GM12878 (cell line): ENCODE measurements around the gene DPP9. TPM values are rescaled to one million over a fixed set of nuclear protein-coding genes. Genes with fewer than 3 reads are reported as not detected.

Experiments
- ATAC-seq: fragments of 200-7000 bp; cut with Tn5 transposase; 3 replicates; pipeline ENCODE4 v1.9.1; 2020; ENCODE audit warnings: mild to moderate bottlenecking, moderate library complexity
- BruUV-seq: library from RNA; stranded (reverse); fragments of 400-500 nt; replicated peaks from 2 replicates; lab custom pipeline; 2021; lab: Mats Ljungman, UMichigan
- CTCF ChIA-PET: fragments of 300-600 bp; sonication (Branson Sonifier 250); formaldehyde crosslinking; extraction: SDS; loops from one replicate; lab custom pipeline; 2021; ENCODE audit warnings: inconsistent platforms; lab: Yijun Ruan, JAX
- POLR2A ChIA-PET: fragments of 350-600 bp; formaldehyde crosslinking; extraction: SDS; loops from one replicate; lab custom pipeline; 2021; ENCODE audit warnings: inconsistent platforms; lab: Charles Lee
- RAD21 ChIA-PET: fragments of 300-600 bp; sonication (Branson Sonifier 250); formaldehyde crosslinking; loops from one replicate; lab custom pipeline; 2023; ENCODE audit warnings: antibody characterized with exemption; ENCODE audit not compliant: unreplicated experiment; lab: Charles Lee
- SMC1A ChIA-PET: fragments of 300-600 bp; sonication (Branson Sonifier 250); formaldehyde crosslinking; loops from one replicate; lab custom pipeline; 2023; ENCODE audit not compliant: unreplicated experiment, uncharacterized antibody; lab: Charles Lee
- DNase-seq: peaks from one replicate; pipeline ENCODE4 v3.0.0-alpha.2; 2011; ENCODE audit warnings: low read depth, low spot score
- FAIRE-seq: peaks from 3 replicates; lab custom pipeline; 2011; peaks lifted over from hg19 to GRCh38; lab: Jason Lieb, UNC
- H2AFZ ChIP-seq: 2 replicates; pipeline ENCODE4 v1.6.0; 2011; ENCODE audit warnings: low read depth, low read length, control low read depth; ENCODE audit not compliant: control insufficient read depth
- H3K27ac ChIP-seq: 2 replicates; pipeline ENCODE4 v1.5.1; 2011; ENCODE audit warnings: control low read depth; ENCODE audit not compliant: control insufficient read depth, insufficient read depth
- H3K27me3 ChIP-seq, 2 experiments: replicated peaks in 1 of 2; 2 replicates each; pipeline versions ENCODE4 v1.6.0 to v1.6.1; 2011; ENCODE audit warnings: low read length in 1 of 2; ENCODE audit not compliant: control insufficient read depth in 2 of 2, insufficient read depth in 2 of 2
- H3K36me3 ChIP-seq, 2 experiments: 2 replicates each; pipeline ENCODE4 v1.5.1; 2011; ENCODE audit warnings: low read length in 1 of 2; ENCODE audit not compliant: control insufficient read depth in 2 of 2, insufficient read depth in 2 of 2
- H3K4me1 ChIP-seq: 2 replicates; pipeline ENCODE4 v1.6.1; 2011; ENCODE audit warnings: mild to moderate bottlenecking, low read length, moderate library complexity, mixed read lengths; ENCODE audit not compliant: control insufficient read depth, insufficient read depth
- H3K4me2 ChIP-seq: 2 replicates; pipeline ENCODE4 v1.6.0; 2011; ENCODE audit warnings: control low read depth; ENCODE audit not compliant: control insufficient read depth, insufficient read depth
- H3K4me3 ChIP-seq: fragments of 200-600 bp; sonication (generic); 2 replicates; pipeline ENCODE4 v1.5.1; 2016
- H3K79me2 ChIP-seq: 2 replicates; pipeline ENCODE4 v1.6.0; 2011; ENCODE audit warnings: low read length; ENCODE audit not compliant: control insufficient read depth, insufficient read depth
- H3K9ac ChIP-seq: 2 replicates; pipeline ENCODE4 v1.8.0; 2011; ENCODE audit warnings: low read length, control low read depth, mixed read lengths; ENCODE audit not compliant: control insufficient read depth, insufficient read depth
- H3K9me3 ChIP-seq: replicated peaks from 3 replicates; pipeline ENCODE4 v1.5.1; 2011; ENCODE audit warnings: mild to moderate bottlenecking, low read length; ENCODE audit not compliant: control insufficient read depth, insufficient read depth
- H4K20me1 ChIP-seq: 2 replicates; pipeline ENCODE4 v1.6.0; 2011; ENCODE audit not compliant: control insufficient read depth, insufficient read depth
- ATF7 ChIP-seq: fragments of 450-650 bp; IDR thresholded peaks from 2 replicates; pipeline ENCODE4 v1.6.1; 2016; ENCODE audit warnings: low read depth, mild to moderate bottlenecking
- CBX3 ChIP-seq: fragments of 200-600 bp; sonication (generic); IDR thresholded peaks from 2 replicates; pipeline ENCODE4 v1.6.1; 2016; ENCODE audit warnings: low read depth, borderline replicate concordance
- CHD2 ChIP-seq: IDR thresholded peaks from 2 replicates; pipeline ENCODE4 v1.6.1; 2011; ENCODE audit warnings: low read depth, low read length, improper control_type of control experiment, borderline replicate concordance
- EED ChIP-seq: sonication (generic); IDR thresholded peaks from 2 replicates; pipeline ENCODE4 v1.6.1; 2016; ENCODE audit warnings: antibody characterized with exemption, low read depth
- NFYA ChIP-seq: IDR thresholded peaks from 2 replicates; pipeline ENCODE4 v1.6.1; 2011; ENCODE audit warnings: low read depth, mild to moderate bottlenecking, low read length, improper control_type of control experiment, borderline replicate concordance
- NR2C1 ChIP-seq: fragments of 450-650 bp; IDR thresholded peaks from 2 replicates; pipeline ENCODE4 v1.6.1; 2017; ENCODE audit warnings: antibody characterized with exemption, mild to moderate bottlenecking, moderate library complexity
- POLR2A ChIP-seq: IDR thresholded peaks from 2 replicates; pipeline ENCODE4 v1.6.1; 2011; ENCODE audit warnings: low read depth, mild to moderate bottlenecking, low read length
- POU2F2 ChIP-seq: IDR thresholded peaks from 3 replicates; pipeline ENCODE4 v1.6.1; 2011; ENCODE audit warnings: low read depth, mild to moderate bottlenecking, low read length, borderline replicate concordance
- PRDM15 ChIP-seq: fragments of 450-650 bp; formaldehyde crosslinking; IDR thresholded peaks from 2 replicates; pipeline ENCODE4 v1.4.0; 2020; ENCODE audit warnings: mild to moderate bottlenecking, moderate library complexity
- RFX5 ChIP-seq: IDR thresholded peaks from 2 replicates; pipeline ENCODE4 v1.6.1; 2011; ENCODE audit warnings: low read depth, low read length, improper control_type of control experiment
- SMC3 ChIP-seq: IDR thresholded peaks from 2 replicates; pipeline ENCODE4 v1.6.1; 2011; ENCODE audit warnings: low read length, improper control_type of control experiment, borderline replicate concordance
- SUPT20H ChIP-seq: IDR thresholded peaks from 2 replicates; pipeline ENCODE4 v1.6.1; 2011; ENCODE audit warnings: low read depth, mild to moderate bottlenecking, low read length, moderate library complexity, borderline replicate concordance; ENCODE audit not compliant: control insufficient read depth
- YBX1 ChIP-seq: fragments of 450-650 bp; IDR thresholded peaks from 2 replicates; pipeline ENCODE4 v1.6.1; 2016; ENCODE audit warnings: antibody characterized with exemption
- ZNF24 ChIP-seq: fragments of 450-650 bp; IDR thresholded peaks from 2 replicates; pipeline ENCODE4 v1.6.1; 2017; ENCODE audit warnings: antibody characterized with exemption, mild to moderate bottlenecking
- ZNF687 ChIP-seq: fragments of 450-650 bp; IDR thresholded peaks from 2 replicates; pipeline ENCODE4 v1.6.1; 2017; ENCODE audit warnings: mild to moderate bottlenecking, moderate library complexity
- WGBS: methylation state at CpG from one replicate; pipeline ENCODE4 v1.1.6; 2016; ENCODE audit warnings: low lambda C conversion rate; ENCODE audit not compliant: insufficient replicate concordance, insufficient coverage; ENCODE audit errors: missing lambda C conversion rate; 5-methylcytosine and 5-hydroxymethylcytosine counted together
- in situ Hi-C: fragments of 300-500 bp; cut with MboI; formaldehyde crosslinking; loops from 9 replicates; pipeline ENCODE4 v1.14.3; 2018; ENCODE audit warnings: mixed read lengths
- intact Hi-C: fragments of 100-400 bp; cut with micrococcal nuclease; formaldehyde crosslinking; loops from one replicate; pipeline ENCODE4 v1.14.2; 2022; ENCODE audit not compliant: unreplicated experiment
- polyA plus RNA-seq, 11 experiments: library from polyadenylated mRNA; depleted of rRNA in 4 of 11; unstranded in 6 of 11; stranded (reverse) in 5 of 11; fragments of >200 nt; fragmentation: Nextera tagmentation in 4 of 11; fragmentation: Illumina TruSeq in 1 of 11; extraction: Ambion mirVana in 4 of 11; extraction: Trizol in 1 of 11; gene quantifications; 1 replicate in 1 of 11; 2 replicates in 10 of 11; pipeline versions ENCODE4 v1.2.1 to v1.2.3, GENCODE V29; 2011 to 2016; ENCODE audit warnings: inconsistent platforms in 2 of 11, missing spikeins in 2 of 11, low read depth in 1 of 11
- total RNA-seq, 4 experiments: library from RNA; depleted of rRNA in 3 of 4; stranded (reverse); fragments of >200 nt in 3 of 4; fragmentation: Illumina TruSeq in 1 of 4; extraction: Trizol in 1 of 4; gene quantifications; 2 replicates each; pipeline versions ENCODE4 v1.2.1 to v1.2.3, GENCODE V29; 2013 to 2021

The DPP9 gene
- total and polyA plus RNA-seq, 10 of the 15 experiments (the other 5 are each of a cell fraction or from before 2014, with no cell fraction given): 0.64 to 58.6 (median 27.6) TPM

- Histone ChIP-seq H2AFZ (no peak overlapping the region), H3K27me3 (no peaks in the 10 kb centered on the region), H3K79me2 (no peaks in the 10 kb centered on the region)
- ChIA-PET CTCF (no interaction called here), POLR2A (no interaction called here)
- 12% methylated on average over 11 of the region's 11 CpGs for WGBS
- BruUV-seq: no TSS peak
- TF ChIP-seq PRDM15 (CRISPR knock-in tag) (no peak), POU2F2 (no peak), YBX1 (no peak), SMC3 (no peak), NFYA (no peak), SUPT20H (no peak), ZNF24 (no peak), ZNF687 (no peak), NR2C1 (no peak), CHD2 (no peak), ATF7 (no peak), EED (no peak), RFX5 (no peak), POLR2A (no peak), CBX3 (no peak)
- TF ChIP-seq, all 136 proteins: peak for 0
- in situ Hi-C loops: no loop called here
- no peak overlapping the region for H3K9ac ChIP-seq
- intact Hi-C loops: no loop called here
- ChIA-PET RAD21 (no interaction called here), SMC1A (no interaction called here)
- H3K36me3 ChIP-seq: no peaks in the 10 kb centered on the region
- H3K9me3 ChIP-seq: no peaks in the 10 kb centered on the region
- no peak for DNase-seq
- no peaks in the 10 kb centered on the region for H3K4me1 ChIP-seq
- H4K20me1 ChIP-seq: no peaks in the 10 kb centered on the region
- FAIRE-seq: no peak
- no peak for ATAC-seq
- no peak overlapping the region for H3K27ac ChIP-seq
- no peak overlapping the region for H3K4me3 ChIP-seq
- H3K4me2 ChIP-seq: no peak overlapping the region
Observed at GRCh38 chr19:4748185-4748584, 24.5 kb upstream of the DPP9 start.
